WTC11 (cell line): Measurements from ENCODE around the gene TKTL1. TPM values are rescaled to one million over a fixed set of nuclear protein-coding genes. Genes with fewer than 3 reads are reported as not detected.

ENCODE experiments used
- ATF1 ChIP-seq: sonication (generic); formaldehyde crosslinking; IDR thresholded peaks from 2 replicates; pipeline ENCODE4 v1.8.1; 2023; ENCODE audit warnings: mild to moderate bottlenecking, moderate library complexity, missing genetic modification reagents
- CTCF ChIP-seq: fragments of 200-600 bp; IDR thresholded peaks from 2 replicates; pipeline ENCODE4 v1.8.0; 2022; ENCODE audit warnings: antibody characterized with exemption
- ELF4 ChIP-seq: sonication (generic); formaldehyde crosslinking; IDR thresholded peaks from 2 replicates; pipeline ENCODE4 v1.8.1; 2022; ENCODE audit warnings: low read depth, mild to moderate bottlenecking, moderate library complexity, missing genetic modification reagents
- ERG ChIP-seq: fragments of 250-450 bp; sonication (Bioruptor Pico); IDR thresholded peaks from 2 replicates; pipeline ENCODE4 v1.8.0; 2021; ENCODE audit warnings: mild to moderate bottlenecking
- ETV6 ChIP-seq: sonication (generic); formaldehyde crosslinking; IDR thresholded peaks from 2 replicates; pipeline ENCODE4 v1.8.1; 2022; ENCODE audit warnings: mild to moderate bottlenecking, missing genetic modification reagents
- GRHL2 ChIP-seq: fragments of 250-450 bp; sonication (Bioruptor Pico); IDR thresholded peaks from 2 replicates; pipeline ENCODE4 v1.8.0; 2022; ENCODE audit warnings: mild to moderate bottlenecking, moderate library complexity; ENCODE audit not compliant: insufficient replicate concordance, severe bottlenecking
- JAZF1 ChIP-seq: fragments of 250-450 bp; sonication (Bioruptor Pico); IDR thresholded peaks from 2 replicates; pipeline ENCODE4 v1.9.0; 2021; ENCODE audit warnings: moderate library complexity, mild to moderate bottlenecking, inconsistent platforms
- JUN ChIP-seq: sonication (generic); formaldehyde crosslinking; IDR thresholded peaks from 2 replicates; pipeline ENCODE4 v1.8.0; 2023; ENCODE audit warnings: mild to moderate bottlenecking, missing genetic modification reagents
- MAX ChIP-seq: sonication (generic); formaldehyde crosslinking; IDR thresholded peaks from 2 replicates; pipeline ENCODE4 v1.8.0; 2022; ENCODE audit warnings: mild to moderate bottlenecking, missing genetic modification reagents
- MXD4 ChIP-seq: fragments of 250-450 bp; sonication (Bioruptor Pico); IDR thresholded peaks from 2 replicates; pipeline ENCODE4 v1.8.0; 2021; ENCODE audit warnings: mild to moderate bottlenecking, moderate library complexity, borderline replicate concordance
- NFE2L1 ChIP-seq: sonication (generic); formaldehyde crosslinking; IDR thresholded peaks from 2 replicates; pipeline ENCODE4 v1.8.1; 2023; ENCODE audit warnings: missing genetic modification reagents
- NR2C2 ChIP-seq: sonication (generic); formaldehyde crosslinking; IDR thresholded peaks from 2 replicates; pipeline ENCODE4 v1.8.0; 2022; ENCODE audit warnings: mild to moderate bottlenecking, missing genetic modification reagents
- OVOL2 ChIP-seq: fragments of 250-450 bp; sonication (Bioruptor Pico); IDR thresholded peaks from 2 replicates; pipeline ENCODE4 v1.9.0; 2021; ENCODE audit warnings: mild to moderate bottlenecking, borderline replicate concordance
- PRDM15 ChIP-seq: sonication (generic); formaldehyde crosslinking; IDR thresholded peaks from 2 replicates; pipeline ENCODE4 v1.8.0; 2022; ENCODE audit warnings: missing genetic modification reagents
- SOX15 ChIP-seq: fragments of 250-450 bp; sonication (Bioruptor Pico); IDR thresholded peaks from 2 replicates; pipeline ENCODE4 v1.9.0; 2021; ENCODE audit warnings: mild to moderate bottlenecking
- ZBTB43 ChIP-seq: sonication (generic); formaldehyde crosslinking; IDR thresholded peaks from 2 replicates; pipeline ENCODE4 v1.8.1; 2023; ENCODE audit warnings: mild to moderate bottlenecking, missing genetic modification reagents
- ZNF317 ChIP-seq: sonication (generic); formaldehyde crosslinking; IDR thresholded peaks from 2 replicates; pipeline ENCODE4 v1.8.1; 2023; ENCODE audit warnings: low read depth, mild to moderate bottlenecking, moderate library complexity, missing genetic modification reagents, borderline replicate concordance
- ZNF416 ChIP-seq: fragments of 250-450 bp; sonication (Bioruptor Pico); IDR thresholded peaks from 2 replicates; pipeline ENCODE4 v1.9.0; 2021; ENCODE audit warnings: mild to moderate bottlenecking, inconsistent platforms
- ZNF425 ChIP-seq: fragments of 250-450 bp; sonication (Bioruptor Pico); conservative IDR thresholded peaks from 2 replicates; pipeline ENCODE4 v1.9.0; 2021; ENCODE audit warnings: mild to moderate bottlenecking
- total RNA-seq: library from RNA; stranded (reverse); gene quantifications from 3 replicates; pipeline ENCODE4 v1.2.3, GENCODE V29; 2021
- TF ChIP-seq, protein P1 (sequence below): sonication (generic); formaldehyde crosslinking; IDR thresholded peaks from 2 replicates; pipeline ENCODE4 v1.8.1; 2023; ENCODE audit warnings: mild to moderate bottlenecking, missing genetic modification reagents, borderline replicate concordance
- TF ChIP-seq, protein P2 (sequence below): sonication (generic); formaldehyde crosslinking; IDR thresholded peaks from 2 replicates; pipeline ENCODE4 v1.8.1; 2022; ENCODE audit warnings: low read depth, missing genetic modification reagents, borderline replicate concordance
- TF ChIP-seq, protein P3 (sequence below): fragments of 250-450 bp; sonication (Bioruptor Pico); IDR thresholded peaks from 2 replicates; pipeline ENCODE4 v1.9.0; 2021; ENCODE audit warnings: mild to moderate bottlenecking

TKTL1 gene
- total RNA-seq, 1 experiment from 2014 or later = 0.46 TPM

GRCh38 chrX:154371017-154371788 lies 75.6 kb downstream of the TKTL1 start (continued):
- TF ChIP-seq PRDM15 (CRISPR knock-in tag) = no peak
- TF ChIP-seq ZBTB43 = no peak
- TF ChIP-seq ZNF425 (CRISPR knock-in tag) = no peak
- TF ChIP-seq ZNF317 (CRISPR knock-in tag) = no peak
- TF ChIP-seq MXD4 = no peak
- TF ChIP-seq NFE2L1 (CRISPR knock-in tag) = 0 out of 2 replicates have a peak, but pooled peaks have one; percentile 51
- TF ChIP-seq JUN (CRISPR knock-in tag) = peak; percentile 48; the same call in 1 of the 2 replicates
- peak; percentile 46; the same call in 1 of the 2 replicates for TF ChIP-seq MAX
- TF ChIP-seq, protein P1, sequence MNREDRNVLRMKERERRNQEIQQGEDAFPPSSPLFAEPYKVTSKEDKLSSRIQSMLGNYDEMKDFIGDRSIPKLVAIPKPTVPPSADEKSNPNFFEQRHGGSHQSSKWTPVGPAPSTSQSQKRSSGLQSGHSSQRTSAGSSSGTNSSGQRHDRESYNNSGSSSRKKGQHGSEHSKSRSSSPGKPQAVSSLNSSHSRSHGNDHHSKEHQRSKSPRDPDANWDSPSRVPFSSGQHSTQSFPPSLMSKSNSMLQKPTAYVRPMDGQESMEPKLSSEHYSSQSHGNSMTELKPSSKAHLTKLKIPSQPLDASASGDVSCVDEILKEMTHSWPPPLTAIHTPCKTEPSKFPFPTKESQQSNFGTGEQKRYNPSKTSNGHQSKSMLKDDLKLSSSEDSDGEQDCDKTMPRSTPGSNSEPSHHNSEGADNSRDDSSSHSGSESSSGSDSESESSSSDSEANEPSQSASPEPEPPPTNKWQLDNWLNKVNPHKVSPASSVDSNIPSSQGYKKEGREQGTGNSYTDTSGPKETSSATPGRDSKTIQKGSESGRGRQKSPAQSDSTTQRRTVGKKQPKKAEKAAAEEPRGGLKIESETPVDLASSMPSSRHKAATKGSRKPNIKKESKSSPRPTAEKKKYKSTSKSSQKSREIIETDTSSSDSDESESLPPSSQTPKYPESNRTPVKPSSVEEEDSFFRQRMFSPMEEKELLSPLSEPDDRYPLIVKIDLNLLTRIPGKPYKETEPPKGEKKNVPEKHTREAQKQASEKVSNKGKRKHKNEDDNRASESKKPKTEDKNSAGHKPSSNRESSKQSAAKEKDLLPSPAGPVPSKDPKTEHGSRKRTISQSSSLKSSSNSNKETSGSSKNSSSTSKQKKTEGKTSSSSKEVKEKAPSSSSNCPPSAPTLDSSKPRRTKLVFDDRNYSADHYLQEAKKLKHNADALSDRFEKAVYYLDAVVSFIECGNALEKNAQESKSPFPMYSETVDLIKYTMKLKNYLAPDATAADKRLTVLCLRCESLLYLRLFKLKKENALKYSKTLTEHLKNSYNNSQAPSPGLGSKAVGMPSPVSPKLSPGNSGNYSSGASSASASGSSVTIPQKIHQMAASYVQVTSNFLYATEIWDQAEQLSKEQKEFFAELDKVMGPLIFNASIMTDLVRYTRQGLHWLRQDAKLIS (CRISPR knock-in tag) = no peak
- no peak for TF ChIP-seq OVOL2 (CRISPR knock-in tag)
- TF ChIP-seq GRHL2 (CRISPR knock-in tag) = no peak
- TF ChIP-seq CTCF = no peak
- no peak for TF ChIP-seq NR2C2 (CRISPR knock-in tag)
- TF ChIP-seq ATF1 = no peak
- TF ChIP-seq ELF4 (CRISPR knock-in tag) = no peak
- TF ChIP-seq ETV6 (CRISPR knock-in tag) = no peak
- TF ChIP-seq, protein P2, sequence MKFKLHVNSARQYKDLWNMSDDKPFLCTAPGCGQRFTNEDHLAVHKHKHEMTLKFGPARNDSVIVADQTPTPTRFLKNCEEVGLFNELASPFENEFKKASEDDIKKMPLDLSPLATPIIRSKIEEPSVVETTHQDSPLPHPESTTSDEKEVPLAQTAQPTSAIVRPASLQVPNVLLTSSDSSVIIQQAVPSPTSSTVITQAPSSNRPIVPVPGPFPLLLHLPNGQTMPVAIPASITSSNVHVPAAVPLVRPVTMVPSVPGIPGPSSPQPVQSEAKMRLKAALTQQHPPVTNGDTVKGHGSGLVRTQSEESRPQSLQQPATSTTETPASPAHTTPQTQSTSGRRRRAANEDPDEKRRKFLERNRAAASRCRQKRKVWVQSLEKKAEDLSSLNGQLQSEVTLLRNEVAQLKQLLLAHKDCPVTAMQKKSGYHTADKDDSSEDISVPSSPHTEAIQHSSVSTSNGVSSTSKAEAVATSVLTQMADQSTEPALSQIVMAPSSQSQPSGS (CRISPR knock-in tag) = no peak
- no peak for TF ChIP-seq JAZF1 (CRISPR knock-in tag)
- TF ChIP-seq, protein P3, sequence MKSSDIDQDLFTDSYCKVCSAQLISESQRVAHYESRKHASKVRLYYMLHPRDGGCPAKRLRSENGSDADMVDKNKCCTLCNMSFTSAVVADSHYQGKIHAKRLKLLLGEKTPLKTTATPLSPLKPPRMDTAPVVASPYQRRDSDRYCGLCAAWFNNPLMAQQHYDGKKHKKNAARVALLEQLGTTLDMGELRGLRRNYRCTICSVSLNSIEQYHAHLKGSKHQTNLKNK (CRISPR knock-in tag) = peak; percentile 65; the same call in 1 of the 2 replicates
- TF ChIP-seq ERG (CRISPR knock-in tag) = no peak
- no peak for TF ChIP-seq SOX15
- TF ChIP-seq ZNF416 (CRISPR knock-in tag) = peak; percentile 80; the same call in 1 of the 2 replicates
